WTC11 (cell line): ENCODE data around the gene RELB. TPM values are rescaled to one million over a fixed set of nuclear protein-coding genes. Genes with fewer than 3 reads are reported as not detected.

Experiments used
- ATAC-seq: fragments of 200-7000 bp; cut with Tn5 transposase; 2 replicates; pipeline ENCODE4 v1.10.0; 2021; ENCODE audit warnings: mild to moderate bottlenecking, moderate library complexity
- CTCF ChIA-PET: fragments of 300-600 bp; sonication (Branson Sonifier 250); formaldehyde crosslinking; loops from one replicate; lab custom pipeline; 2021; ENCODE audit warnings: antibody characterized with exemption; lab: Charles Lee
- POLR2A ChIA-PET: fragments of 350-600 bp; sonication (Branson Sonifier 250); formaldehyde crosslinking; loops from one replicate; lab custom pipeline; 2021; ENCODE audit warnings: antibody characterized with exemption; lab: Charles Lee
- DNase-seq: peaks from one replicate; pipeline ENCODE4 v3.0.0; 2021; ENCODE audit warnings: low spot score
- H3K27ac Mint-ChIP-seq: 2 replicates; pipeline ENCODE4 v1.8.0; 2021; ENCODE audit warnings: mixed read lengths
- H3K27me3 Mint-ChIP-seq: 2 replicates; pipeline ENCODE4 v1.8.0; 2021; ENCODE audit warnings: low read depth, mild to moderate bottlenecking, moderate library complexity, mixed read lengths
- H3K36me3 Mint-ChIP-seq: 2 replicates; pipeline ENCODE4 v1.8.0; 2021; ENCODE audit warnings: mixed read lengths
- H3K4me1 Mint-ChIP-seq: 2 replicates; pipeline ENCODE4 v1.8.0; 2022; ENCODE audit warnings: mixed read lengths
- H3K4me3 Mint-ChIP-seq: 2 replicates; pipeline ENCODE4 v1.8.0; 2021; ENCODE audit warnings: mild to moderate bottlenecking, moderate library complexity, mixed read lengths
- H3K9me3 Mint-ChIP-seq: 2 replicates; pipeline ENCODE4 v1.8.0; 2021; ENCODE audit warnings: mixed read lengths
- AR ChIP-seq: fragments of 250-450 bp; sonication (Bioruptor Pico); IDR thresholded peaks from 2 replicates; pipeline ENCODE4 v1.9.0; 2021; ENCODE audit warnings: mild to moderate bottlenecking
- ATF1 ChIP-seq: sonication (generic); formaldehyde crosslinking; IDR thresholded peaks from 2 replicates; pipeline ENCODE4 v1.8.1; 2023; ENCODE audit warnings: mild to moderate bottlenecking, moderate library complexity, missing genetic modification reagents
- ATF3 ChIP-seq: sonication (generic); formaldehyde crosslinking; conservative IDR thresholded peaks from 2 replicates; pipeline ENCODE4 v1.8.1; 2022; ENCODE audit warnings: mild to moderate bottlenecking, missing genetic modification reagents
- CBFB ChIP-seq: sonication (generic); formaldehyde crosslinking; IDR thresholded peaks from 2 replicates; pipeline ENCODE4 v1.8.1; 2022; ENCODE audit warnings: mild to moderate bottlenecking, low read depth, missing genetic modification reagents
- ETV6 ChIP-seq: sonication (generic); formaldehyde crosslinking; IDR thresholded peaks from 2 replicates; pipeline ENCODE4 v1.8.1; 2022; ENCODE audit warnings: mild to moderate bottlenecking, missing genetic modification reagents
- FOXJ3 ChIP-seq: sonication (generic); formaldehyde crosslinking; IDR thresholded peaks from 2 replicates; pipeline ENCODE4 v1.9.0; 2021; ENCODE audit warnings: missing genetic modification reagents, mild to moderate bottlenecking, borderline replicate concordance
- MXD4 ChIP-seq: fragments of 250-450 bp; sonication (Bioruptor Pico); IDR thresholded peaks from 2 replicates; pipeline ENCODE4 v1.8.0; 2021; ENCODE audit warnings: mild to moderate bottlenecking, moderate library complexity, borderline replicate concordance
- MYBL2 ChIP-seq: sonication (generic); formaldehyde crosslinking; IDR thresholded peaks from 2 replicates; pipeline ENCODE4 v1.8.1; 2023; ENCODE audit warnings: mild to moderate bottlenecking, moderate library complexity, missing genetic modification reagents
- OVOL2 ChIP-seq: fragments of 250-450 bp; sonication (Bioruptor Pico); IDR thresholded peaks from 2 replicates; pipeline ENCODE4 v1.9.0; 2021; ENCODE audit warnings: mild to moderate bottlenecking, borderline replicate concordance
- RORB ChIP-seq: fragments of 250-450 bp; sonication (Bioruptor Pico); IDR thresholded peaks from 2 replicates; pipeline ENCODE4 v1.9.0; 2021; ENCODE audit warnings: mild to moderate bottlenecking
- TEAD1 ChIP-seq: sonication (generic); formaldehyde crosslinking; IDR thresholded peaks from 2 replicates; pipeline ENCODE4 v1.8.0; 2022; ENCODE audit warnings: mild to moderate bottlenecking, missing genetic modification reagents
- TP53 ChIP-seq: sonication (generic); formaldehyde crosslinking; IDR thresholded peaks from 2 replicates; pipeline ENCODE4 v1.8.1; 2023; ENCODE audit warnings: mild to moderate bottlenecking, missing genetic modification reagents
- USF1 ChIP-seq: sonication (generic); formaldehyde crosslinking; IDR thresholded peaks from 2 replicates; pipeline ENCODE4 v1.8.0; 2022; ENCODE audit warnings: mild to moderate bottlenecking, missing genetic modification reagents
- ZMAT4 ChIP-seq: fragments of 250-450 bp; sonication (Bioruptor Pico); IDR thresholded peaks from 2 replicates; pipeline ENCODE4 v1.9.0; 2021; ENCODE audit warnings: mild to moderate bottlenecking
- ZNF138 ChIP-seq: sonication (generic); formaldehyde crosslinking; conservative IDR thresholded peaks from 2 replicates; pipeline ENCODE4 v1.8.1; 2022; ENCODE audit warnings: mild to moderate bottlenecking, moderate library complexity, missing genetic modification reagents
- ZNF317 ChIP-seq: sonication (generic); formaldehyde crosslinking; IDR thresholded peaks from 2 replicates; pipeline ENCODE4 v1.8.1; 2023; ENCODE audit warnings: low read depth, mild to moderate bottlenecking, moderate library complexity, missing genetic modification reagents, borderline replicate concordance
- ZNF416 ChIP-seq: fragments of 250-450 bp; sonication (Bioruptor Pico); IDR thresholded peaks from 2 replicates; pipeline ENCODE4 v1.9.0; 2021; ENCODE audit warnings: mild to moderate bottlenecking, inconsistent platforms
- ZNF512 ChIP-seq: sonication (generic); formaldehyde crosslinking; IDR thresholded peaks from 2 replicates; pipeline ENCODE4 v1.8.1; 2022; ENCODE audit warnings: missing genetic modification reagents, borderline replicate concordance
- ZNF671 ChIP-seq: fragments of 250-450 bp; sonication (Bioruptor Pico); IDR thresholded peaks from 2 replicates; pipeline ENCODE4 v1.8.0; 2021; ENCODE audit warnings: mild to moderate bottlenecking
- total RNA-seq: library from RNA; stranded (reverse); gene quantifications from 3 replicates; pipeline ENCODE4 v1.2.3, GENCODE V29; 2021
- TF ChIP-seq, protein P1 (sequence below): sonication (generic); formaldehyde crosslinking; IDR thresholded peaks from 2 replicates; pipeline ENCODE4 v1.8.1; 2022; ENCODE audit warnings: low read depth, mild to moderate bottlenecking, moderate library complexity, missing genetic modification reagents, borderline replicate concordance
- TF ChIP-seq, protein P2 (sequence below): sonication (generic); formaldehyde crosslinking; IDR thresholded peaks from 2 replicates; pipeline ENCODE4 v1.8.0; 2022; ENCODE audit warnings: mild to moderate bottlenecking, missing genetic modification reagents
- TF ChIP-seq, protein P3 (sequence below): sonication (generic); formaldehyde crosslinking; IDR thresholded peaks from 2 replicates; pipeline ENCODE4 v1.8.1; 2023; ENCODE audit warnings: mild to moderate bottlenecking, moderate library complexity, missing genetic modification reagents

Gene RELB
- total RNA-seq, 1 experiment from 2014 or later, result 8.9 TPM

DNA sequence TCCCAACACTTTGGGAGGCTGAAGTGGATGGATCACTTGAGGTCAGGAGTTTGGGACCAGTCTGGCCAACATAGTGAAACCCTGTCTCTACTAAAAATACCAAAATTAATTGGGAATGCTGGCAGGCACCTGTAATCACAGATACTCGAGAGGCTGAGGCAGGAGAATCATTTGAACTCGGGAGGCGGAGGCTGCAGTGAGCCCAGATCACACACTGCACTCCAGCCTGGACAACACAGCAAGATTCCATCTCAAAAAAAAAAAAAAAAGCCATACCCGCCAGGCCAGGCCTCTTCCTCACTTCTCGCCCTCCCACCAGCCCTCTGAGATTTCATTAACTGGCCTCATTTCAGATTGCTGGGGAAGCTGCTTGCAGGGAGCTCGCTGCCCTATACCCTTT lies 7.7 kb upstream of the RELB start:
- ChIA-PET POLR2A (interaction anchor here (0.7 kb wide), 1 partner anchor 208 kb away, joined by 4 read pairs; no protein-coding TSS in a partner anchor), CTCF (interaction anchor here (0.7 to 1.1 kb wide), 2 partner anchors 20 to 105 kb away, joined by 3 to 4 read pairs; no protein-coding TSS in a partner anchor)
- TF ChIP-seq ATF1 (CRISPR knock-in tag) (no peak), ETV6 (CRISPR knock-in tag) (no peak), MXD4 (CRISPR knock-in tag) (no peak), MYBL2 (CRISPR knock-in tag) (no peak), ZNF671 (CRISPR knock-in tag) (no peak), ZNF138 (no peak), ATF3 (no peak), USF1 (no peak), ZMAT4 (no peak), ZNF317 (CRISPR knock-in tag) (no peak), CBFB (no peak), OVOL2 (CRISPR knock-in tag) (no peak), TEAD1 (CRISPR knock-in tag) (no peak), ZNF416 (CRISPR knock-in tag) (no peak), AR (CRISPR knock-in tag) (no peak)
- TF ChIP-seq, protein P1, sequence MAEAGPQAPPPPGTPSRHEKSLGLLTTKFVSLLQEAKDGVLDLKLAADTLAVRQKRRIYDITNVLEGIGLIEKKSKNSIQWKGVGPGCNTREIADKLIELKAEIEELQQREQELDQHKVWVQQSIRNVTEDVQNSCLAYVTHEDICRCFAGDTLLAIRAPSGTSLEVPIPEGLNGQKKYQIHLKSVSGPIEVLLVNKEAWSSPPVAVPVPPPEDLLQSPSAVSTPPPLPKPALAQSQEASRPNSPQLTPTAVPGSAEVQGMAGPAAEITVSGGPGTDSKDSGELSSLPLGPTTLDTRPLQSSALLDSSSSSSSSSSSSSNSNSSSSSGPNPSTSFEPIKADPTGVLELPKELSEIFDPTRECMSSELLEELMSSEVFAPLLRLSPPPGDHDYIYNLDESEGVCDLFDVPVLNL (CRISPR knock-in tag), result no peak
- TF ChIP-seq, protein P2, sequence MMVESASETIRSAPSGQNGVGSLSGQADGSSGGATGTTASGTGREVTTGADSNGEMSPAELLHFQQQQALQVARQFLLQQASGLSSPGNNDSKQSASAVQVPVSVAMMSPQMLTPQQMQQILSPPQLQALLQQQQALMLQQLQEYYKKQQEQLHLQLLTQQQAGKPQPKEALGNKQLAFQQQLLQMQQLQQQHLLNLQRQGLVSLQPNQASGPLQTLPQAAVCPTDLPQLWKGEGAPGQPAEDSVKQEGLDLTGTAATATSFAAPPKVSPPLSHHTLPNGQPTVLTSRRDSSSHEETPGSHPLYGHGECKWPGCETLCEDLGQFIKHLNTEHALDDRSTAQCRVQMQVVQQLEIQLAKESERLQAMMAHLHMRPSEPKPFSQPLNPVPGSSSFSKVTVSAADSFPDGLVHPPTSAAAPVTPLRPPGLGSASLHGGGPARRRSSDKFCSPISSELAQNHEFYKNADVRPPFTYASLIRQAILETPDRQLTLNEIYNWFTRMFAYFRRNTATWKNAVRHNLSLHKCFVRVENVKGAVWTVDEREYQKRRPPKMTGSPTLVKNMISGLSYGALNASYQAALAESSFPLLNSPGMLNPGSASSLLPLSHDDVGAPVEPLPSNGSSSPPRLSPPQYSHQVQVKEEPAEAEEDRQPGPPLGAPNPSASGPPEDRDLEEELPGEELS, result no peak
- no peak for ATAC-seq
- Mint-ChIP-seq H3K4me3 (no peak overlapping the region), H3K27me3 (no peaks in the 10 kb centered on the region; the same call in 1 of the 2 replicates), H3K36me3 (peaks cover 7% of the 10 kb centered on the region; the same call in 1 of the 2 replicates), H3K9me3 (peaks cover 4% of the 10 kb centered on the region), H3K27ac (no peak overlapping the region), H3K4me1 (no peaks in the 10 kb centered on the region)
- DNase-seq, result no peak

DNA sequence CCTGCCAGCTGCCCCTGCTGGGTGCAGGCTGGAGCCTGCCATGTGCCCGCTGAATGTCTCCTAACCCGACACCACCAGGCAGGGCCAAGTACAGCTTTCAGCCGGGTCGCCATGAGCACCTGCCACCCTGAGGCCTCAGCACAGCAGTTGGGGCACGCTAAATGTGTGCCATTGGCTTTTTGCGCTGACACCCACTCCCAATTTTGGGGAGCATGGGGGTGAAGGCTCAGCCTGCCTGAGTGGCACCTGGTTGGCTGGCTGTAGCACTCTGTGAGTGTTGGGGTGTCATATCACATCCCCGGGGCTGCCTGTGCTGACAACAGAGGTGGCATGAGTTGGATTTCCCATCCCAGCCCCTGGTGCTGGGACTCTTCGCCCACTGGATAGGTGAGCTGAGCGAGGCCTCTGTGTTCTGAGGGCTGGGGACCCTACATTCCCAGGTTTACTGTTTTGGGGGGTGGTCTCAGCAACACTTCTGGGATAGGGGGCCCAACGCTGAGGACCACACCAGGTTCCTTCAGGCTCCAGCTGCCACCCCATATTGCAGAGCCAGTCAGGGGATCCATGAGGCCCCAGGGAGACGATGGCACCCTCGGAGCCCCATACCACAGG lies 7.2 kb upstream of the RELB start:
- no peaks in the 10 kb centered on the region; the same call in 1 of the 2 replicates for H3K27me3 Mint-ChIP-seq
- TF ChIP-seq RORB, result no peak
- TF ChIP-seq, protein P3, sequence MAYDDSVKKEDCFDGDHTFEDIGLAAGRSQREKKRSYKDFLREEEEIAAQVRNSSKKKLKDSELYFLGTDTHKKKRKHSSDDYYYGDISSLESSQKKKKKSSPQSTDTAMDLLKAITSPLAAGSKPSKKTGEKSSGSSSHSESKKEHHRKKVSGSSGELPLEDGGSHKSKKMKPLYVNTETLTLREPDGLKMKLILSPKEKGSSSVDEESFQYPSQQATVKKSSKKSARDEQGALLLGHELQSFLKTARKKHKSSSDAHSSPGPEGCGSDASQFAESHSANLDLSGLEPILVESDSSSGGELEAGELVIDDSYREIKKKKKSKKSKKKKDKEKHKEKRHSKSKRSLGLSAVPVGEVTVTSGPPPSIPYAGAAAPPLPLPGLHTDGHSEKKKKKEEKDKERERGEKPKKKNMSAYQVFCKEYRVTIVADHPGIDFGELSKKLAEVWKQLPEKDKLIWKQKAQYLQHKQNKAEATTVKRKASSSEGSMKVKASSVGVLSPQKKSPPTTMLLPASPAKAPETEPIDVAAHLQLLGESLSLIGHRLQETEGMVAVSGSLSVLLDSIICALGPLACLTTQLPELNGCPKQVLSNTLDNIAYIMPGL (CRISPR knock-in tag), result no peak
- no peak for TF ChIP-seq ZNF512 (CRISPR knock-in tag)
- no peak for TF ChIP-seq TP53 (CRISPR knock-in tag)
- TF ChIP-seq FOXJ3 (CRISPR knock-in tag), result no peak

More for the DNA sequence above, 7.2 kb upstream of the RELB start:
- ChIA-PET CTCF (interaction anchor here (0.7 to 1.1 kb wide), 2 partner anchors 21 to 105 kb away, joined by 3 to 4 read pairs; no protein-coding TSS in a partner anchor), POLR2A (interaction anchor here (0.7 kb wide), 1 partner anchor 208 kb away, joined by 4 read pairs; no protein-coding TSS in a partner anchor)
- no peak for ATAC-seq
- H3K4me3 Mint-ChIP-seq, result no peak overlapping the region
- peaks cover 7% of the 10 kb centered on the region; the same call in 1 of the 2 replicates for H3K36me3 Mint-ChIP-seq
- no peak for DNase-seq
- peaks cover 4% of the 10 kb centered on the region for H3K9me3 Mint-ChIP-seq
- no peak overlapping the region for H3K27ac Mint-ChIP-seq
- no peaks in the 10 kb centered on the region for H3K4me1 Mint-ChIP-seq
